ENCODE results near the gene OTOF. TPM values are rescaled to one million over a fixed set of nuclear protein-coding genes. Genes with fewer than 3 reads are reported as not detected.

The OTOF gene
- total RNA-seq, 2 experiments from 2014 or later, result 0.71 to 0.75 TPM

- peaks cover 20% of the 10 kb centered on the region for H3K4me1 ChIP-seq (ENCODE audit: insufficient read depth, low read length)
- H3K27me3 Mint-ChIP-seq, result no peaks in the 10 kb centered on the region
These were observed 45.8 kb upstream of the OTOF start for GRCh38 chr2:26523750-26524149.

GRCh38 chr2:26522751-26523171 is 44.8 kb upstream of the OTOF start:
- no peak overlapping the region for H3K27ac Mint-ChIP-seq
- CTCF ChIA-PET, result no interaction called here
- no peak for DNase-seq

More at GRCh38 chr2:26523750-26524149, 45.8 kb upstream of the OTOF start:
- ATAC-seq (ENCODE audit: poor library complexity) (no peak), DNase-seq (no peak)
- H3K4me3 Mint-ChIP-seq, result no peak overlapping the region
- CTCF ChIA-PET, result no interaction called here
- no peaks in the 10 kb centered on the region for H3K27me3 ChIP-seq (ENCODE audit: control insufficient read depth in 1 of 2, insufficient read depth in 2 of 2, low read length in 2 of 2)
- H3K36me3 ChIP-seq (ENCODE audit: insufficient read depth, low read length), result no peaks in the 10 kb centered on the region
- no peak overlapping the region for H3K27ac ChIP-seq (ENCODE audit: low read depth in 1 of 2, low read length in 2 of 2)
- H3K4me1 Mint-ChIP-seq (ENCODE audit: low read depth), result peaks cover 22% of the 10 kb centered on the region
- POLR2A ChIA-PET, result no interaction called here
- no peaks in the 10 kb centered on the region for H3K9me3 Mint-ChIP-seq
- TF ChIP-seq CTCF (IDR thresholded peaks at IDR 0.05), result no peak
- no peaks in the 10 kb centered on the region for H3K9me3 ChIP-seq (ENCODE audit: control insufficient read depth in 1 of 2, insufficient read depth in 1 of 2, low read length in 2 of 2)
- H3K4me3 ChIP-seq (ENCODE audit: low read length), result no peak overlapping the region
- intact Hi-C loops (cut with DNase I, micrococcal nuclease), result no loop called here
- H3K27ac Mint-ChIP-seq, result no peak overlapping the region
- H3K36me3 Mint-ChIP-seq (ENCODE audit: low read depth), result no peaks in the 10 kb centered on the region

GRCh38 chr2:26522325-26522724 is 44.4 kb upstream of the OTOF start:
- H3K4me3 ChIP-seq (ENCODE audit: low read length), result no peak overlapping the region
- Mint-ChIP-seq H3K36me3 (ENCODE audit: low read depth) (no peaks in the 10 kb centered on the region), H3K9me3 (no peaks in the 10 kb centered on the region), H3K27ac (no peak overlapping the region), H3K27me3 (no peaks in the 10 kb centered on the region), H3K4me3 (no peak overlapping the region), H3K4me1 (ENCODE audit: low read depth) (peaks cover 22% of the 10 kb centered on the region)
- H3K4me1 ChIP-seq (ENCODE audit: insufficient read depth, low read length), result peaks cover 25% of the 10 kb centered on the region
- no peak for ATAC-seq (ENCODE audit: poor library complexity)
- intact Hi-C loops (cut with DNase I, micrococcal nuclease), result no loop called here
- ChIA-PET POLR2A (no interaction called here), CTCF (no interaction called here)
- H3K27me3 ChIP-seq (ENCODE audit: control insufficient read depth in 1 of 2, insufficient read depth in 2 of 2, low read length in 2 of 2), result no peaks in the 10 kb centered on the region
- TF ChIP-seq CTCF (IDR thresholded peaks at IDR 0.05), result no peak
- no peak overlapping the region for H3K27ac ChIP-seq (ENCODE audit: low read depth in 1 of 2, low read length in 2 of 2)
- no peak for DNase-seq
- H3K36me3 ChIP-seq (ENCODE audit: insufficient read depth, low read length), result no peaks in the 10 kb centered on the region
- no peaks in the 10 kb centered on the region for H3K9me3 ChIP-seq (ENCODE audit: control insufficient read depth in 1 of 2, insufficient read depth in 1 of 2, low read length in 2 of 2)

More at GRCh38 chr2:26522751-26523171, 44.8 kb upstream of the OTOF start:
- H3K4me1 Mint-ChIP-seq (ENCODE audit: low read depth), result peaks cover 22% of the 10 kb centered on the region
- no peaks in the 10 kb centered on the region for H3K36me3 Mint-ChIP-seq (ENCODE audit: low read depth)
- Histone ChIP-seq H3K9me3 (ENCODE audit: control insufficient read depth in 1 of 2, insufficient read depth in 1 of 2, low read length in 2 of 2) (no peaks in the 10 kb centered on the region), H3K27me3 (ENCODE audit: control insufficient read depth in 1 of 2, insufficient read depth in 2 of 2, low read length in 2 of 2) (no peaks in the 10 kb centered on the region), H3K27ac (ENCODE audit: low read depth in 1 of 2, low read length in 2 of 2) (no peak overlapping the region), H3K4me1 (ENCODE audit: insufficient read depth, low read length) (peaks cover 25% of the 10 kb centered on the region), H3K36me3 (ENCODE audit: insufficient read depth, low read length) (no peaks in the 10 kb centered on the region), H3K4me3 (ENCODE audit: low read length) (no peak overlapping the region)
- H3K27me3 Mint-ChIP-seq, result no peaks in the 10 kb centered on the region
- TF ChIP-seq CTCF (IDR thresholded peaks at IDR 0.05), result no peak
- no peak for ATAC-seq (ENCODE audit: poor library complexity)
- intact Hi-C loops (cut with DNase I, micrococcal nuclease), result no loop called here
- H3K9me3 Mint-ChIP-seq, result no peaks in the 10 kb centered on the region
- no peak overlapping the region for H3K4me3 Mint-ChIP-seq
- POLR2A ChIA-PET, result no interaction called here

Data from CD4-positive, alpha-beta T cell (primary cell).